Activated T-helper 2 cell treated with anti-CD3 and anti-CD28 coated beads, Interferon-gamma antibody, Interleukin-2, Interleukin-4, amounts not matched to agents 10 μg/mL and 5 μg/mL and 100 μg/mL, durations not matched to agents 14 hours and 24 hours and 36 hours (primary cell): Measurements from ENCODE around the gene ENOX1. TPM values are rescaled to one million over a fixed set of nuclear protein-coding genes. Genes with fewer than 3 reads are reported as not detected.

Experiments used
- DNase-seq: peaks from one replicate; pipeline ENCODE4 v3.0.0; 2021; ENCODE audit warnings: low spot score
- H3K27ac Mint-ChIP-seq: one replicate; pipeline ENCODE4 v1.8.0; 2021; ENCODE audit warnings: mixed read lengths
- H3K27me3 Mint-ChIP-seq: one replicate; pipeline ENCODE4 v1.8.0; 2021; ENCODE audit warnings: low read depth, mixed read lengths
- H3K36me3 Mint-ChIP-seq: one replicate; pipeline ENCODE4 v1.8.0; 2021; ENCODE audit warnings: low read depth, mixed read lengths
- H3K4me1 Mint-ChIP-seq: one replicate; pipeline ENCODE4 v1.8.0; 2021; ENCODE audit warnings: low read depth, mixed read lengths
- H3K4me3 Mint-ChIP-seq: one replicate; pipeline ENCODE4 v1.8.0; 2021; ENCODE audit warnings: low read depth, mild to moderate bottlenecking, moderate library complexity, mixed read lengths
- H3K9me3 Mint-ChIP-seq: one replicate; pipeline ENCODE4 v1.8.0; 2021; ENCODE audit warnings: mixed read lengths
- intact Hi-C: fragments of 100-400 bp; cut with micrococcal nuclease; formaldehyde crosslinking; loops from one replicate; pipeline ENCODE4 v1.15.1; 2023
- total RNA-seq: library from RNA; stranded (reverse); gene quantifications from 2 replicates; pipeline ENCODE4 v1.2.3, GENCODE V29; 2022

Gene ENOX1
- total RNA-seq, 1 donor from 2014 or later, result 0.18 TPM

DNA sequence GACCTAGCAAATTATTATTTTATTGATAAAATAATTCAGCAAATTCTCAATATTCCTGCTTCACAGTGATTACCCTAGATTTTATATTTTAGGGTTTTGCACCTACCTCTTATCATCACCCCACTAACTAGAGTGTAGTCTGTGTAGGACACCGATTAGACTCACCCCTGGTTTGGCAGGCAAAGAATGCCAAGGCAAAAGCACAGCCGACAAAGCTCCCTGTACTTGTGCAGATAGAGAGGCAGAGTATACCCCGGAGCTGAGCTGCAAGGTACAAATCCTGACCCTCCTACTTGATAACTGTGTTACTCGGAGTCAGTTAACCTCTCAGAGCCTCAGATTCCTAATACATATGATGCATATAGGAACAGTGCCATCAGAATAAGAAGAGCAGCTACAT is 225.7 kb downstream of the ENOX1 start:
- H3K27ac Mint-ChIP-seq, result no peak overlapping the region
- no peak for DNase-seq
- no peaks in the 10 kb centered on the region for H3K9me3 Mint-ChIP-seq
- H3K36me3 Mint-ChIP-seq, result no peaks in the 10 kb centered on the region
- no peak overlapping the region for H3K4me3 Mint-ChIP-seq
- H3K4me1 Mint-ChIP-seq, result no peaks in the 10 kb centered on the region
- peaks cover 15% of the 10 kb centered on the region for H3K27me3 Mint-ChIP-seq
- intact Hi-C loops, result no loop called here

DNA sequence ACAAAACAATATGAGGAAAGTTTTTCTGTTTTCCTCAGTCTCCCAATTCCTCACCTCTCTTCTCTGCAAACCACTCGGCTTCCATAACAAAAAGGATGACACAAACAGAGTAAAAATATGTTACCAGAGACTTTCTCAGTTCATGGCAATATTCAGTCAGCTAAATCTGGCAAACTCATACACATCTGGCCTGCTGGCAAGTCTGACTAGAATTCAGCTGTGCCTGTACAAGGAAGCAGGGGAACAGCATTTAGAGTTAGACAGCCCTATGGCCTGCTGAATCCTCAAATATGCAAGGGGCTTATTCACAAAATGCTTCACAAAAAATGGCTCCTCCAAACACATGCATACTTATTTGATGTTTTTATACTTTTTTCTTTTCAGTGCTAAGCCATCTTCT is 227.8 kb downstream of the ENOX1 start:
- H3K9me3 Mint-ChIP-seq, result no peaks in the 10 kb centered on the region
- H3K4me3 Mint-ChIP-seq, result no peak overlapping the region
- H3K27me3 Mint-ChIP-seq, result peaks cover 11% of the 10 kb centered on the region
- H3K36me3 Mint-ChIP-seq, result no peaks in the 10 kb centered on the region
- no peak overlapping the region for H3K27ac Mint-ChIP-seq
- DNase-seq, result no peak
- intact Hi-C loops, result no loop called here
- H3K4me1 Mint-ChIP-seq, result no peaks in the 10 kb centered on the region

DNA sequence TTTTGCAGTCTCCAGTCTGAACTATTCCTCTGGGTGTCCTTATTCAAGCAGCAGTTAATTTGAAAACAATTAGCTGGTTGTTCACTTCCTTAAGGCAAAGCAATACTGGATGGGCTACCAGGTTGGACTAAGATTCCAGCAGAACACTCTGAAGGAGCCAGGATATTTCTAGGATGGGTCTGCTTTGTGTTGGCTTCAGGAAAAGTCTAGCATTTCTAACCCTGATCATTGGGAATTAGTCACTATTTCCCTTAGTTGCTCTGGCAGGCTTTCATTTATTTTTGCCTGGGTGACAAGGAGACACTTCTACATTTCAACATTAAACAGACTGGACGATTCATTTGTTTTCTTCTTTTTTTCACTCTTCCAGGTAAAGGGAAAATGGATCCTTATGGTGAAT is 228.4 kb downstream of the ENOX1 start:
- H3K27me3 Mint-ChIP-seq, result peaks cover 11% of the 10 kb centered on the region
- H3K36me3 Mint-ChIP-seq, result no peaks in the 10 kb centered on the region
- H3K4me1 Mint-ChIP-seq, result no peaks in the 10 kb centered on the region
- intact Hi-C loops, result no loop called here
- no peaks in the 10 kb centered on the region for H3K9me3 Mint-ChIP-seq
- no peak for DNase-seq
- no peak overlapping the region for H3K27ac Mint-ChIP-seq
- no peak overlapping the region for H3K4me3 Mint-ChIP-seq

DNA sequence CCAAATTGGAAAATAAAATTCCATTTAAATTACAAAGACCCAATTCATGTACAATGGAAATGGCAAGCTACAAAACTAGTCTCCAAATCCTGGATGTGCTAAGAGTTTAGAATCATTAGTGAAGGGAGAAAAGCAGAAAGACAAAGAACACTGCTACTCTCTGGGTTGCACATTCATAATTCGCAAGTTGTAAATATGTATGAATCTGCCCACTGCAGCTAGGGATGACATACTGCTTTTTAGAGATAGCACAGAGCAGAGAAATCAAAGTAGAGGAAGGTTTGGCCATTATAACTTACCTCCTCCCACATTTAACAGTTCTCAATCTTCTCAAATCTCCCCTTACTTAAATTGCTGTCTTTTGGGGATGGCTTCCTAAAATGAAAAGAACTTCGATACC is 231.1 kb downstream of the ENOX1 start:
- intact Hi-C loops, result no loop called here
- Mint-ChIP-seq H3K27ac (no peak overlapping the region), H3K4me1 (no peaks in the 10 kb centered on the region), H3K9me3 (no peaks in the 10 kb centered on the region), H3K27me3 (peaks cover 2% of the 10 kb centered on the region), H3K36me3 (no peaks in the 10 kb centered on the region), H3K4me3 (no peak overlapping the region)
- DNase-seq, result no peak

DNA sequence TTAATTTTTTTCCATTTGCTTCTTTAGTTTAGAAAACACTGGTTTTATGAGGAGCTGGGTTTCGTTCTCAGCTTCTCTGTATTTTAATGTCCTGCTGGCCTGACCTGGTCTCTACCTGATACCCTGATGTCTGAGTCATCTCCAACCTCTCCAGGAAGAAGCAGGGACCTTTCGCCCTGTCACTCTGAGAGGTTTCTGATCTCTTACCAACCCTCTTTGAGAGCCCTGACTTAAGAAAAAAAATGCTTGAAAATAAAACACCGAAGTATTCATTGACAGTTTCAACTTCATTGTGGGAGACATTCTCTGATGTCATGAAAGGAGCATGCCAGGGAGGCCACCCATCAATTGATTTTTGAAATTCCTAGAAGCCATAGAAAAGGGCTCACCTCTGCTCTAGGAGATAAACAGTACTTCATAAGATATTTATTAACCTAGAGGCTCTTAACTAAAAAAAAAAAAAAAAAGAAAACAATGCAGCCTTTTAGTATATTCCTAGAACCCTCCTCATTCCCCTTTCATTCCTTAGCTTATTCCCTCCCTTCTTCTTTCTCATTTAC is 234.8 kb downstream of the ENOX1 start:
- Mint-ChIP-seq H3K4me1 (peaks cover 2% of the 10 kb centered on the region), H3K4me3 (no peak overlapping the region), H3K27me3 (peaks cover 13% of the 10 kb centered on the region), H3K9me3 (no peaks in the 10 kb centered on the region), H3K27ac (no peak overlapping the region), H3K36me3 (no peaks in the 10 kb centered on the region)
- DNase-seq, result no peak
- intact Hi-C loops, result no loop called here

DNA sequence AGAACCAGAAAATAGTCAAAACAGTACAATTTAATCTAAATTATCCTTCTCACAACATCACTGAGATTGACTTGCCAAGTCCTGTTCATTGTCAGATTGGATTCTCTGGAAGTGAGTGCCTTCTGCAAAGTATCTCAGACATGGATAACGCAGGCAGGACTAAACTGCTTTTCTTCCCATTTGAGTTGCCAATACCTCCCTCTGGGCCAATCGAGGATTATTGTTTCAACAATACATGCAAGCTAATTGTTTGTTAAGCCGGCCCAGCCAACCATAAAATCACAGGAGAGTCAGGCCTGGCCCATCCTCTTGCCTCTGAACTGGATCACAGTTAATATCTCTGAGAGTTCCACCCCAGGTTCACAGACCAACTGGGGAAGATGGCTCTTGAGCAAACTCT is 240.0 kb downstream of the ENOX1 start:
- Mint-ChIP-seq H3K36me3 (no peaks in the 10 kb centered on the region), H3K4me1 (peaks cover 2% of the 10 kb centered on the region), H3K9me3 (no peaks in the 10 kb centered on the region), H3K4me3 (no peak overlapping the region), H3K27me3 (peaks cover 12% of the 10 kb centered on the region), H3K27ac (no peak overlapping the region)
- DNase-seq, result no peak
- intact Hi-C loops, result no loop called here

DNA sequence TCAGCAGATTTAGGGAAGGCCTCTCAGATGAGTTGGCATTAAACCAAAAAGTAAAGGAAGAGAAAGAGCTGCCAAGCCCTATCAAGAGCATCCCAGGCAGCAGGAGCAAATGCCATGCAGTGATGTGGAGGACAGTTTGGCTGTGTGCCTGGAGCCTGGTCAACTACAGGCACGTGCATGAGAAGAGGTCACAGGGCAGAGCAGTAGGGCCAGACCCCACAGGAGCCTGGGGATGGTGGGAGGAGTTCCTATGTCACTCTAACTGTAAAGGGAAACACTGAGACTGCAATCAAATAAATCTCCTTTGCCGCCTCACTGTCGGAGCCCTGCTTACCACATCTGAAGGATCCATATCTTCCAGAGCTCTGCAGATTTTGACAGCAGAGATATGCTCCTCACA is 240.5 kb downstream of the ENOX1 start:
- Mint-ChIP-seq H3K4me3 (no peak overlapping the region), H3K9me3 (no peaks in the 10 kb centered on the region), H3K27me3 (peaks cover 12% of the 10 kb centered on the region), H3K27ac (no peak overlapping the region), H3K36me3 (no peaks in the 10 kb centered on the region), H3K4me1 (peaks cover 2% of the 10 kb centered on the region)
- no peak for DNase-seq
- intact Hi-C loops, result no loop called here

DNA sequence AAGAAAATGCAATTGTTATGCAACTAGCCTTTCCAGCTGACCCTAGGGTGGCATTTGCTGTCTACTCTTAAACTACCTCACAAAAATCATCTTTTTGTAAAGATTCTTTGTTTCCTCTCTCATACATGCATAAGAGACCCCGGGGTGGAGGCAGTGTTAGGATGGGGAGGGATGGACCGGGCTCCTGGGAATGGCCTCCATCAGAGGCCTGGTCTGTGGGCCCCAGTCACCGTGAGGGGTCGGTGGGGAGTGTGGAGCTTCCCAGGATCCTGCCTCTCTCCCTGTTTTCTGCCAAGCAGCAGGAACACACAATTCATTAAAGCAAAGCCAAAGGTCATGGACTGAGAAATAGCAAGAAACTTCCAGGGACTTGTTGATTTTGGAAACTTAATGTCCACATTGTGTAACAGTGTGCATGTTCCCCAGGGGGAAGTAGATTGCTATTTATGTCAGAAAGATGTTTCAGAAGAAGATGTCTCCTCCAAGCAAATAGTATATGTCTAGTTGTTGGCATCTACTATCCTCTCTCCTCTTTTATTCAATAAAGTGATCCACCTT is 241.4 kb downstream of the ENOX1 start:
- Mint-ChIP-seq H3K4me1 (peaks cover 2% of the 10 kb centered on the region), H3K36me3 (no peaks in the 10 kb centered on the region), H3K9me3 (no peaks in the 10 kb centered on the region), H3K27ac (no peak overlapping the region), H3K4me3 (no peak overlapping the region), H3K27me3 (peaks cover 10% of the 10 kb centered on the region)
- intact Hi-C loops, result no loop called here
- DNase-seq, result no peak

DNA sequence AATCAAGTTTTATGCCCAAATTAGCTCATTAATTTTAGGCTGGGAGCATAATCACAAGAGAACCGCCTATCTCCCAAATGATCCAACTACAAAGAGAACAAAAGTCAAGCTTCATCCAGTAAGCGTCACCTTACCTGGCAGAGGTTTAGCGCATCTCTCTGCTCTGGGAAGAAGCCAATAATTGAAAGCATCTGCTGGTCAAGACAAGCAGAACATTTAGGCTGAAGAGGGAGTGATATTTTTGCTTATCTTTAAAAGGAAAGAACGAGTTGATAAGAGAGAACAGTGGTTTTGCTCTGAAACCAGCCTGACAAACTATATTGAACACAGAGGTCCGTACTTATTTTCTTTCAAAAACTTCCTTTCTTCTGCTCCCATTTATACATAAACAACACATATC is 242.1 kb downstream of the ENOX1 start:
- Mint-ChIP-seq H3K36me3 (no peaks in the 10 kb centered on the region), H3K4me1 (peaks cover 2% of the 10 kb centered on the region), H3K4me3 (no peak overlapping the region), H3K27me3 (peaks cover 9% of the 10 kb centered on the region), H3K27ac (no peak overlapping the region), H3K9me3 (no peaks in the 10 kb centered on the region)
- DNase-seq, result no peak
- intact Hi-C loops, result no loop called here

DNA sequence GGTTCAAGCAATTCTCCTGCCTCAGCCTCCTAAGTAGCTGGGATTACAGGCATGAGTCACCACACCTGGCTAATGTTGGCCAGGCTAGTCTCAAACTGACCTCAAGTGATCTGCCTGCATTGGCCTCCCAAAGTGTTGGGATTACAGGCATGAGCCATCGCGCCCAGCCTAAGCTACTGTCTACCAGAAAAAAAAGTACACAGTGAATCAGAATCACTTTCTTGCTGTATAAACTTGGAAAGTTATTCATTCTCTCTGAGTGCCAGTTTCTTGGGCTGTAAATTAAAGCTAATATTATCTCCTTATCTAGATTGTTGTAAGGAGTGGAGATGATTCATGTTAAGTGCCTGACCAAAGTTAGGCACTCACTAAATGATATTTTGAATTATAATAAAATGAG is 242.8 kb downstream of the ENOX1 start:
- no peak overlapping the region for H3K27ac Mint-ChIP-seq
- intact Hi-C loops, result no loop called here
- H3K36me3 Mint-ChIP-seq, result no peaks in the 10 kb centered on the region
- H3K4me1 Mint-ChIP-seq, result peaks cover 2% of the 10 kb centered on the region
- no peaks in the 10 kb centered on the region for H3K9me3 Mint-ChIP-seq
- DNase-seq, result no peak
- H3K4me3 Mint-ChIP-seq, result no peak overlapping the region
- peaks cover 6% of the 10 kb centered on the region for H3K27me3 Mint-ChIP-seq

DNA sequence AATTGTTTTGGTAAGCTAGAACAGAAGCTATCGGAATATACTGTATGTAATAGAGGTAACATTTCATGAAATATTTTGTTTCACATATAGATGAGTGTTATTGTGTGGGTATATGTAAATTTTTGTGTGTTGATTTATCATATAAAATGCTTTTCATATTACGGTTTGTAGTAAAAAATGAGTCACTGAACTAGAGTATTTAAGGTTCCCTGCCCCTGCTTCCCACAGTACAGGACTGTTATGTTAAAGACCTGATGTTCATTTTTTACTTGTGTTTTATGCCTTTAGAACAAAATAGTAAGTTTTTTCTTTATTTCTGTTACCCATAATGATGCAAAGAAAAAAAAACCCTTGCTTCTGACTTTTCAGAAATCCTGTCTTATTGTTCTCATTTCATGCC is 243.4 kb downstream of the ENOX1 start:
- H3K4me3 Mint-ChIP-seq, result no peak overlapping the region
- DNase-seq, result no peak
- H3K27ac Mint-ChIP-seq, result no peak overlapping the region
- peaks cover 2% of the 10 kb centered on the region for H3K4me1 Mint-ChIP-seq
- no peaks in the 10 kb centered on the region for H3K9me3 Mint-ChIP-seq
- no peaks in the 10 kb centered on the region for H3K36me3 Mint-ChIP-seq
- H3K27me3 Mint-ChIP-seq, result peaks cover 3% of the 10 kb centered on the region
- intact Hi-C loops, result no loop called here

DNA sequence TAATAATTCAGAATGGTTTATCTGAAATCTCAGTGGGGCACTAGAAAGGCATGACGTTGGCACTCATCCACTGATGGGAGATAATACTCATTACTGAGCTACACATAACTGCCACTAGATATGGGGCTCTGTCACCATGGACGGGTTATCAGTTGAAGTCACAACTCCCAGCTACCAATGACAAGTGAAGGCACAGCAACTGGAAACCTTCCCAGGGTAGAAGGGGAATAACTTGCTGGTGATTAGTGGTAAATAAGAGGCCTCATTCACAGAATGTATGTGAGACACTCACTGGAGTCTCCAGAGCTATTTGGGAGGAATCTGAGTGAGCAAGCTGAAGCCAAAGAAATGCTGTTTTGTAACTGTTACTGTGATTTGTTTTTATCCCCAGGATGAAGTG is 249.6 kb downstream of the ENOX1 start:
- Mint-ChIP-seq H3K4me1 (no peaks in the 10 kb centered on the region), H3K9me3 (no peaks in the 10 kb centered on the region), H3K36me3 (no peaks in the 10 kb centered on the region), H3K27me3 (no peaks in the 10 kb centered on the region), H3K27ac (no peak overlapping the region), H3K4me3 (no peak overlapping the region)
- intact Hi-C loops, result no loop called here
- DNase-seq, result no peak

DNA sequence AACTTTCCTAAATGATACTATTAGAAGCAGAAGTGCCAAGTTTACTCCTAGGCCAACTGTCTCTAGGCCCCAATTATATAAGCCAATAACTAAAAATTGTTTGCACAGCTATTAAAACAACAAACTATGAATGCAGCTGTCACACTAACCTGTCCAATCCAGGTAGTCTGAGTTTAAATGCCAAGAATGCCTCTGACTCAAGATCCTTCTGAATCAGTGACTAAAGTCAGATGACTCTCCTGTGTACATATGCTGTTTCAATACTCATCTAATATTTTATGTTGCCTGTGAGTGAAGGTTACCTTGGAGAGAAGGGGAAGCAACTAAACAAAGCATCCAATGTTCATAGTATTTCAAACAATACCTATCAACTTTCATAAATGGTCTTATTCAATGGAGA is 257.0 kb downstream of the ENOX1 start:
- H3K4me1 Mint-ChIP-seq, result no peaks in the 10 kb centered on the region
- no peaks in the 10 kb centered on the region for H3K36me3 Mint-ChIP-seq
- H3K9me3 Mint-ChIP-seq, result no peaks in the 10 kb centered on the region
- no peak for DNase-seq
- intact Hi-C loops, result no loop called here
- H3K27ac Mint-ChIP-seq, result no peak overlapping the region
- no peaks in the 10 kb centered on the region for H3K27me3 Mint-ChIP-seq
- H3K4me3 Mint-ChIP-seq, result no peak overlapping the region

DNA sequence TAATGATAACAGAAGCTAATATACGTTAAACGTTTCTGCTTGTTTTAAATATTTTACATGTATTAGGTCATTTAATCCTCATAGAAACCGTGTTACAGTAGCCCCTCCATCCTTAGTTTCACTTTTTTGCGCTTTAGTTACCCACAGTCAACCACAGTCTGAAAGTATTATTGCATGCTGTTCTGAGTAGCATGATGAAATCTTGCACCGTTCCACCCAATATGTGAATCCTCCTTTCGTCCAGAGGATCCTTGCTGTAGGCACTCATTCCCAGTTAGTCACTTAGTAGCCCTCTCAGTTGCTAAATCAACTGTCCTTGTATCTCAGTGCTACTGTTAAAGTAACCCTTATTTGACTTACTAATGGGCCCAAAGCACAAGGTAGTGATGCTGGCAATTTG is 257.8 kb downstream of the ENOX1 start:
- Mint-ChIP-seq H3K9me3 (no peaks in the 10 kb centered on the region), H3K36me3 (no peaks in the 10 kb centered on the region), H3K4me3 (no peak overlapping the region), H3K27me3 (peaks cover under 1% of the 10 kb centered on the region), H3K4me1 (no peaks in the 10 kb centered on the region), H3K27ac (no peak overlapping the region)
- no peak for DNase-seq
- intact Hi-C loops, result no loop called here
